Liver (tissue), 3 donors: Measurements from ENCODE around the gene PRXL2C.
A peak's percentile ranks its signal among the peaks of the same experiment; 100 is the strongest.

Source experiments
- EGR1 ChIP-seq, 2 donors: IDR thresholded peaks; 2 replicates each; pipeline ENCODE4 v1.6.1; 2016 to 2018; ENCODE audit warnings: antibody characterized with exemption in 2 of 2, low read depth in 2 of 2
- JUND ChIP-seq, 2 donors: IDR thresholded peaks; 2 replicates each; pipeline ENCODE4 v1.6.1; 2016; ENCODE audit warnings: antibody characterized with exemption in 2 of 2
- RAD21 ChIP-seq, 2 donors: IDR thresholded peaks; 2 replicates each; pipeline ENCODE4 v1.6.1; 2016; ENCODE audit warnings: antibody characterized with exemption in 2 of 2, mild to moderate bottlenecking in 2 of 2
- SP1 ChIP-seq: IDR thresholded peaks from 2 replicates; pipeline ENCODE4 v1.6.1; 2018; ENCODE audit warnings: antibody characterized with exemption, mild to moderate bottlenecking
- YY1 ChIP-seq: IDR thresholded peaks from 2 replicates; pipeline ENCODE4 v1.6.1; 2016; ENCODE audit warnings: antibody characterized with exemption, mild to moderate bottlenecking
- TF ChIP-seq, protein P1 (sequence below): fragments of 150-350 bp; IDR thresholded peaks from 2 replicates; pipeline ENCODE4 v1.5.1; 2017; ENCODE audit warnings: improper control_type of control experiment, low read depth, low read length; ENCODE audit not compliant: missing input control
- TF ChIP-seq, protein P2 (sequence below): IDR thresholded peaks from 2 replicates; pipeline ENCODE4 v1.6.1; 2016; ENCODE audit warnings: antibody characterized with exemption, mild to moderate bottlenecking
- TF ChIP-seq, protein P3 (sequence below): IDR thresholded peaks from 2 replicates; pipeline ENCODE4 v1.6.1; 2016; ENCODE audit warnings: antibody characterized with exemption
- TF ChIP-seq, protein P4 (sequence below): IDR thresholded peaks from 2 replicates; pipeline ENCODE4 v1.6.1; 2016; ENCODE audit warnings: antibody characterized with exemption
- donor health status: healthy.
- donor health status: healthy.

DNA sequence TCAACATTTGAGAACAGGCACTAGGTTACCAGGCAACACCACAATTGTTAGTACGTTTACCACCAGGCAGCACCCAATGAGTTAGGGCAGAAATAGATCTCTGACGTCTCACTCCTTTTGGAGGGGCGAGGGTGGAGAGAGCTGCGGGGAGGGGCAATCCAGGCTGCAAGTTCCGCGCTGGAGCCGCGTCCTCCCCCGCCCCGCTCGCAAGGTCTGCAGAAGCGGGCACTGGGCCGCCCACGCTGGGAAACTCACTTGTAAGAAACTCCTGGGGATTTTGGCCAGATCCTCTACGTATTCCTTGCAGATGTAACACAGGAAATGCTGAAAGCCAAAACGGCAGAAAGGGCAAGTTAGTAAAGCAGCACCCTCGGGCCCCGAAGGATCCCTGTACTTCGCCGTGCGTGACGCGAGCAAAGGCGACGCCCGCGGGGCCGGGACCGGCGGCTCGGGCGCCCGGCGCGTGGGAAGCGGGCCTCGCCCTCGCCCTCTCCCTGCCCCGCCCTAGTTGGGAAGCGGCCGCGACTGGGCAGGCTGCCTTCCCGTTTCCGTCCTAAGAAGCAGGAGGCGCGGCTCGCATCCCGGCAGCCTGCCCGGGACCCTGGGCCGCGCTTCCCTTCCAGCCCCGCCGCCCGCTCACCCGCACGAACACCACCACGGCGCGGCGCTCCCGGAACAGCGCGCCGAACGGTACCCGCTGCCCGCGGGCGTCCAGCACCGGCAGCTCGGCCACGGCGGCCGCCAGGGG, 493 bp downstream of the PRXL2C start:
- TF ChIP-seq, protein P1, sequence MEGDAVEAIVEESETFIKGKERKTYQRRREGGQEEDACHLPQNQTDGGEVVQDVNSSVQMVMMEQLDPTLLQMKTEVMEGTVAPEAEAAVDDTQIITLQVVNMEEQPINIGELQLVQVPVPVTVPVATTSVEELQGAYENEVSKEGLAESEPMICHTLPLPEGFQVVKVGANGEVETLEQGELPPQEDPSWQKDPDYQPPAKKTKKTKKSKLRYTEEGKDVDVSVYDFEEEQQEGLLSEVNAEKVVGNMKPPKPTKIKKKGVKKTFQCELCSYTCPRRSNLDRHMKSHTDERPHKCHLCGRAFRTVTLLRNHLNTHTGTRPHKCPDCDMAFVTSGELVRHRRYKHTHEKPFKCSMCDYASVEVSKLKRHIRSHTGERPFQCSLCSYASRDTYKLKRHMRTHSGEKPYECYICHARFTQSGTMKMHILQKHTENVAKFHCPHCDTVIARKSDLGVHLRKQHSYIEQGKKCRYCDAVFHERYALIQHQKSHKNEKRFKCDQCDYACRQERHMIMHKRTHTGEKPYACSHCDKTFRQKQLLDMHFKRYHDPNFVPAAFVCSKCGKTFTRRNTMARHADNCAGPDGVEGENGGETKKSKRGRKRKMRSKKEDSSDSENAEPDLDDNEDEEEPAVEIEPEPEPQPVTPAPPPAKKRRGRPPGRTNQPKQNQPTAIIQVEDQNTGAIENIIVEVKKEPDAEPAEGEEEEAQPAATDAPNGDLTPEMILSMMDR, result no peak
- no peak for TF ChIP-seq YY1
- peak; percentile 31 to 45 for TF ChIP-seq EGR1 (IDR thresholded peaks at IDR 0.05; ENCODE audit: low read depth in 2 of 2)
- TF ChIP-seq, protein P2, sequence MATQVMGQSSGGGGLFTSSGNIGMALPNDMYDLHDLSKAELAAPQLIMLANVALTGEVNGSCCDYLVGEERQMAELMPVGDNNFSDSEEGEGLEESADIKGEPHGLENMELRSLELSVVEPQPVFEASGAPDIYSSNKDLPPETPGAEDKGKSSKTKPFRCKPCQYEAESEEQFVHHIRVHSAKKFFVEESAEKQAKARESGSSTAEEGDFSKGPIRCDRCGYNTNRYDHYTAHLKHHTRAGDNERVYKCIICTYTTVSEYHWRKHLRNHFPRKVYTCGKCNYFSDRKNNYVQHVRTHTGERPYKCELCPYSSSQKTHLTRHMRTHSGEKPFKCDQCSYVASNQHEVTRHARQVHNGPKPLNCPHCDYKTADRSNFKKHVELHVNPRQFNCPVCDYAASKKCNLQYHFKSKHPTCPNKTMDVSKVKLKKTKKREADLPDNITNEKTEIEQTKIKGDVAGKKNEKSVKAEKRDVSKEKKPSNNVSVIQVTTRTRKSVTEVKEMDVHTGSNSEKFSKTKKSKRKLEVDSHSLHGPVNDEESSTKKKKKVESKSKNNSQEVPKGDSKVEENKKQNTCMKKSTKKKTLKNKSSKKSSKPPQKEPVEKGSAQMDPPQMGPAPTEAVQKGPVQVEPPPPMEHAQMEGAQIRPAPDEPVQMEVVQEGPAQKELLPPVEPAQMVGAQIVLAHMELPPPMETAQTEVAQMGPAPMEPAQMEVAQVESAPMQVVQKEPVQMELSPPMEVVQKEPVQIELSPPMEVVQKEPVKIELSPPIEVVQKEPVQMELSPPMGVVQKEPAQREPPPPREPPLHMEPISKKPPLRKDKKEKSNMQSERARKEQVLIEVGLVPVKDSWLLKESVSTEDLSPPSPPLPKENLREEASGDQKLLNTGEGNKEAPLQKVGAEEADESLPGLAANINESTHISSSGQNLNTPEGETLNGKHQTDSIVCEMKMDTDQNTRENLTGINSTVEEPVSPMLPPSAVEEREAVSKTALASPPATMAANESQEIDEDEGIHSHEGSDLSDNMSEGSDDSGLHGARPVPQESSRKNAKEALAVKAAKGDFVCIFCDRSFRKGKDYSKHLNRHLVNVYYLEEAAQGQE, result no peak
- peak in 1 of 2 donors; percentile 17 for TF ChIP-seq RAD21 (IDR thresholded peaks at IDR 0.05)
- no peak for TF ChIP-seq JUND (IDR thresholded peaks at IDR 0.05)
- TF ChIP-seq, protein P3, sequence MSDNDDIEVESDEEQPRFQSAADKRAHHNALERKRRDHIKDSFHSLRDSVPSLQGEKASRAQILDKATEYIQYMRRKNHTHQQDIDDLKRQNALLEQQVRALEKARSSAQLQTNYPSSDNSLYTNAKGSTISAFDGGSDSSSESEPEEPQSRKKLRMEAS, result no peak
- TF ChIP-seq SP1, result no peak
- TF ChIP-seq, protein P4, sequence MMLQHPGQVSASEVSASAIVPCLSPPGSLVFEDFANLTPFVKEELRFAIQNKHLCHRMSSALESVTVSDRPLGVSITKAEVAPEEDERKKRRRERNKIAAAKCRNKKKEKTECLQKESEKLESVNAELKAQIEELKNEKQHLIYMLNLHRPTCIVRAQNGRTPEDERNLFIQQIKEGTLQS, result no peak
